Fibroblast of villous mesenchyme (primary cell): Measurements from ENCODE around the gene TUBE1. TPM values are rescaled to one million over a fixed set of nuclear protein-coding genes. Genes with fewer than 3 reads are reported as not detected.
"Not testable (repeated sequence)": the region's sequence is repeated elsewhere in the genome, so short reads cannot be mapped to it uniquely, and the experiment has no call there.

Experiments
- DNase-seq: peaks from one replicate; pipeline ENCODE4 v3.0.0-alpha.2; 2010; ENCODE audit warnings: low read depth
- H3K4me3 ChIP-seq: 2 replicates; pipeline ENCODE4 v1.5.1; 2011; ENCODE audit warnings: low read depth, mild to moderate bottlenecking, low read length
- total RNA-seq: library from RNA; depleted of rRNA; stranded (reverse); fragments of >200 nt; gene quantifications from 2 replicates; pipeline ENCODE4 v1.2.3, GENCODE V29; 2012
- TF ChIP-seq, protein P1 (sequence below): IDR thresholded peaks from 2 replicates; pipeline ENCODE4 v1.5.1; 2012; ENCODE audit warnings: low read depth, mild to moderate bottlenecking, low read length; ENCODE audit not compliant: insufficient read depth

Gene TUBE1
- total RNA-seq, 1 donor, result 31.5 TPM

- no peak for DNase-seq
- TF ChIP-seq, protein P1, sequence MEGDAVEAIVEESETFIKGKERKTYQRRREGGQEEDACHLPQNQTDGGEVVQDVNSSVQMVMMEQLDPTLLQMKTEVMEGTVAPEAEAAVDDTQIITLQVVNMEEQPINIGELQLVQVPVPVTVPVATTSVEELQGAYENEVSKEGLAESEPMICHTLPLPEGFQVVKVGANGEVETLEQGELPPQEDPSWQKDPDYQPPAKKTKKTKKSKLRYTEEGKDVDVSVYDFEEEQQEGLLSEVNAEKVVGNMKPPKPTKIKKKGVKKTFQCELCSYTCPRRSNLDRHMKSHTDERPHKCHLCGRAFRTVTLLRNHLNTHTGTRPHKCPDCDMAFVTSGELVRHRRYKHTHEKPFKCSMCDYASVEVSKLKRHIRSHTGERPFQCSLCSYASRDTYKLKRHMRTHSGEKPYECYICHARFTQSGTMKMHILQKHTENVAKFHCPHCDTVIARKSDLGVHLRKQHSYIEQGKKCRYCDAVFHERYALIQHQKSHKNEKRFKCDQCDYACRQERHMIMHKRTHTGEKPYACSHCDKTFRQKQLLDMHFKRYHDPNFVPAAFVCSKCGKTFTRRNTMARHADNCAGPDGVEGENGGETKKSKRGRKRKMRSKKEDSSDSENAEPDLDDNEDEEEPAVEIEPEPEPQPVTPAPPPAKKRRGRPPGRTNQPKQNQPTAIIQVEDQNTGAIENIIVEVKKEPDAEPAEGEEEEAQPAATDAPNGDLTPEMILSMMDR, result no peak
- no peak overlapping the region for H3K4me3 ChIP-seq
Observed at GRCh38 chr6:112050429-112050828, 36.9 kb downstream of the TUBE1 start.

DNA sequence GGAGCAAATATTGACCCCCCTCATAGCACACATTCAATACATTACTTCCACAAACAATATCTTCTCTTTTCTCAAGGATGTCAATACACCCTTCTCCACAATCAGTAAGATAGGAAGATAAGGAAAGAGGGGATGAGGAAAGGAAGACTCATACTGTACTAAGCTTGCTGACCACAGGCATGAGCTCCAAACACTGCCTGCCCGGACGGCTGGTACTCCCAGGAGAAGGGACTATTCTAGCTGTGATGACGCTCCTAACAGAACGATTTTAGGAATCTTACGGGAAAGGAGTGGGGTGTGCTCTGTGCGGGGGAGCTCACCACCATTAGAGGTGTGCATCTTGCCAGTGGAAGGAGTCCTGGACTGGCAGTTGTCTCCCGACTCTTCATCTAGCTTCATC lies 37.3 kb downstream of the TUBE1 start:
- no peak overlapping the region for H3K4me3 ChIP-seq
- TF ChIP-seq, protein P1, result no peak
- DNase-seq, result no peak

DNA sequence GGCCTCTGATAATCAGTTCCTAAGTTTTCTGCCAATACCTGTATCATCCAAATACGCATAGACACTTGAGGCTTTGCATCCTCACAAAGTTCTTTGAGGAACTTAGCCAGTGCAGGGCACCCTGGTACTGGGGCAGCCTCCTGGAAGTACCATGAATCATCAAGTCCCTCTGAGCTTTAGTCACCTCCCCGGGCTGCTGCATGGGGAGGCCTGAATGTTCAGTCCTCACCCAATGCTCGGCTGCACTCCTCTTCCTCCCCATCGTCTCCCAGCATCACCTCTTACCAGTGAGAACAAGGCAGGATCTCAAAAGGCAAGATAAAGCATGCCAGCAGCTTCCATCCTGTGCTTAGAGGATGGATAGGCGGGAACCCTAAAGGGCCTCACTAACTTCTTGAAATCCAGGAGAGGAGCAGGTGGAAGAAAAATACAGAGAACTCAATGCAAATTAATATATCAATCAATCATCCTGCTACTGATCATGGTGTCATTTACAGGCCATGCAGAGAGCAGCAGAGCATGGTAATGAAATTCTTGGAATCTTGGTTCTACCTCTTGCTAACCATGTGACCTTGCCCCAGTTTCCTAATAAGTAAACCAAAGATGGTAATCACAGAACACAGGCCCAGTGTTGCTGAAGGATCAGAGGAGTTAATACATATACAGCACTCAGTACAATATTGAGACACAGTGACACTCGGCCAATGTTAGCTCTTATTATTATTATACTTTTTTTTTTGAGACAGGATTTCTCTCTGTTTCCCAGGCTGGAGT lies 38.1 kb downstream of the TUBE1 start:
- no peak for DNase-seq
- TF ChIP-seq, protein P1, result no peak
- no peak overlapping the region for H3K4me3 ChIP-seq

DNA sequence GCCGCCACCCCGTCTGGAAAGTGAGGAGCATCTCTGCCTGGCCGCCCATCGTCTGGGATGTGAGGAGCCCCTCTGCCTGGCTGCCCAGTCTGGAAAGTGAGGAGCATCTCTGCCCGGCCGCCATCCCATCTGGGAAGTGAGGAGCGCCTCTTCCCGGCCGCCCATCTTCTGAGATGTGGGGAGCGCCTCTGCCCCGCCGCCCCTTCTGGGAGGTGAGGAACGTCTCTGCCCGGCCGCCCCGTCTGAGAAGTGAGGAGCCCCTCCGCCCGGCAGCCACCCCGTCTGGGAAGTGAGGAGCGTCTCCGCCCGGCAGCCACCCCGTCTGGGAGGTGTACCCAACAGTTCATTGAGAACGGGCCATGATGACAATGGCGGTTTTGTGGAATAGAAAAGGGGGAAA lies 39.8 kb downstream of the TUBE1 start:
- DNase-seq, H3K4me3 ChIP-seq: not testable (repeated sequence)

DNA sequence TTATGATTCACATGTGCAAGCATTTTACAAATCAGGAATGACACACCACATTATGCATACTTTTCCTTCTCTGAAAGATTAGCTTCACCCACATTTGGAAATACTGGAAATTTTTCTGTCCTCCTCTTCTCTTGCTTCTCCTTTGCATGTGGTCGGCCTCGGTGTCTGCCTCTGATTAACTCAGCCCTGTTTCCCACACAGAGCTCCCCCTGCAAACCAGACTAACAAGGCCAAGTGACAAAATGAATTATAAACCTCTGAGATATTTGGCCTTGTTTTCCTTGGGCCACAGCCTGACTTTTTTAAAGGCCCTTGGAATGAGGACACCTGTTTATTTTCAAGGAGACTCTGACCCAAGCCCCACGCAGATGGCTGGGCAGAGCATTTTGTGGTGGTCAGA lies 42.4 kb downstream of the TUBE1 start:
- H3K4me3 ChIP-seq, result no peak overlapping the region
- DNase-seq, result peak; percentile 82
- TF ChIP-seq, protein P1, result no peak

DNA sequence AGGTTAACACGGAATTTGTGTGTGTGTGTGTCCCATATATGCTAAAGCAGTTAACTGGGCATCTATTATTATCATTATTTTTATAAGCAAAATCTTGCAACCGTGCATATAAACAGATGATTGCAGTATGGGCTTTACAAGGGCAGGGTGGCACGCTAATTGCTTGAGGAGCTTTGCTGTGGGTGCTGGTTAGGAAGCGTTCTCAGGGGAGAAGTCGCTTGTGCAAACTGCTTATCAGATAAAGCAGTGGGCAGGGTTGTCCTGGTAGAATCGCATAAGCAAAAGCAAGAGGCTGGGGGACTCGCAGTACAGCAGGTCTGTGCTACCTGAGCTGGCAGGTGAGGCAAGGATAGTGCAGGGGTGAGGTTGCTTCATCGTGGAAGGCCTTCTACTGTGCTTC lies 43.1 kb downstream of the TUBE1 start:
- TF ChIP-seq, protein P1, result no peak
- no peak for DNase-seq

DNA sequence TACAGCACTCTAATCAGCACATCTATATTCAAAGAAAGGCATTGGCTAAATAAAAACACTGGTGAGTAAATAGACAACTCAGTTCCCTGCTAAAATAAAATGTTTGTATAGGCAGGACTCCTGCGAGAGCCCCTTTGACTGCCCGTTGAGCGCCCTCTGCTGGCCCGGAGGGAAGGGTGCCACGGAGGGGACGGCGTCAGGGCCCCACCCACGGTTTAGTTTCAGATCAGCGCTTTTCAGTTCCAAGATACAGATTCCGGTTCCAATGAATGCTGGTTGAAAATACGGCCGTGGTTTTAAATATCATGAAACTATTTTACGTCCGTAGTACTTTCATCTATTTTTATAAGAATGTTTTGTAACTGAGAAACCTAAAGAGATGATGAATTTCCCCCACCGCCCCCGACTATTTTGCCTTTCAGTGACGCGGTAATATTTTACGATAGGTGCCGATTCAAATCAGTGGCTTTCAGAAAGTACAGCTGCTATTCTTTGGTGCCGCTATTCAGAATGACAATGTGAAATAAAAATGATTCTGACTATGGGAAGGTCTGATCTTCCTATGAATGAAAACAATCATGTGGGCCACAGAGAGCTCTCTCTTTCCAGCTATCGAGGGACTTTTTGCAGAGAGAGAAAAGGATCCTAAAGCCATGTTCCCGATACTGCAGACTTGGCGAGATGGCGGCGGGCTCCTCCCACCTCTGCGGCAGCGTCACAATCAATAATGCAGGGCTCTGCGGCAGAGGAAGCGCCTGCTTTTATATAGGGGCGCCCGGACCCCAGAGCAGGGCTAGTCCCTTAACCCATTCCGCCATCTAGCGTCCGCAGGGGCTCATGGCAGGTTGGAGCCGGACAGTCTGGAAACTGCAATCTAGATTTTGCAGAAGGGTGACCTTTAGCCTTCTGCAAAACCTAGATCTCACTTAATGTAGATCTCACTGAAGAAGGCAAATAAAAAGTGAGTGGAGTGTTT lies 44.0 kb downstream of the TUBE1 start:
- TF ChIP-seq, protein P1, result peak; percentile 95
- peak; percentile 94 for DNase-seq
- peak overlapping the region; percentile 79 for H3K4me3 ChIP-seq

More for the DNA sequence above, 43.1 kb downstream of the TUBE1 start:
- no peak overlapping the region for H3K4me3 ChIP-seq
